ENCODE data around the gene PARD6B.
"Not testable (repeated sequence)": the region's sequence is repeated elsewhere in the genome, so short reads cannot be mapped to it uniquely, and the experiment has no call there.

Gene PARD6B

DNA sequence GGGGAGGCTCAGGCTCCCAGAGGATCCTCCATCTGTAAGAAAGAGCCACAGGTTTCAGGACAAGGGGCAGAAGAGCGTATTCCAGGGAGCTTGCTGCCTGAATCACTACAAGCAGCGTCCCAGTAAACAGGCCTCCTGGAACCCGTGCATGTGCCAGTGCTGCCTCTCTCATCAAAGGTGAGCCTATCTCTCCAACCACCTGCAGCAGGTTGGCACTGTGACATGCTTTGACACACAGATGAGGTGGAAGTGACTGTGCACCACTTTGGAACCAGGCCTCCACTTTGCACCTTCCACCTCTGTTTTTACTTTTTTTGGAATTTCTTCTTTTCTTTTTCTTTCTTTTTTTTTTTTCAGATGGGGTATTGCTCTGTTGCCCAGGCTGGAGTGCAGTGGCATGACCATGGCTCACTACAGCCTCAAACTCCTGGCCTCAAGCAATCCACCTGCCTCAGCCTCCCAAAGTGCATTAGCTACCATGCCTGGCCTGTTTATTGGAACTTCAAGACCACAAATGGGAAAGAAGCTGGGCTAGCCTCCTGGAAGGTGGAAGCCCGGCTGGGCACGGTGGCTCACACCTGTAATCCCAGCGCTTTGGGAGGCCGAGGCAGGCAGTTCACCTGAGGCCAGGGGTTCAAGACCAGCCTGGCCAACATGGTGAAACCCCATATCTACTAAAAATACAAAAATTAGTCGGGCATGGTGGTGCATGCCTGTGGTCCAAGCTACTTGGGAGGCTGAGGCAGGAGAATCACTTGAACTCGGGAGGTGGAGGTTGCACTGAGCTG is 27.5 kb upstream of the PARD6B start:
- DNase-seq (ENCODE audit: low read depth in 2 of 2), result not testable (repeated sequence)

DNA sequence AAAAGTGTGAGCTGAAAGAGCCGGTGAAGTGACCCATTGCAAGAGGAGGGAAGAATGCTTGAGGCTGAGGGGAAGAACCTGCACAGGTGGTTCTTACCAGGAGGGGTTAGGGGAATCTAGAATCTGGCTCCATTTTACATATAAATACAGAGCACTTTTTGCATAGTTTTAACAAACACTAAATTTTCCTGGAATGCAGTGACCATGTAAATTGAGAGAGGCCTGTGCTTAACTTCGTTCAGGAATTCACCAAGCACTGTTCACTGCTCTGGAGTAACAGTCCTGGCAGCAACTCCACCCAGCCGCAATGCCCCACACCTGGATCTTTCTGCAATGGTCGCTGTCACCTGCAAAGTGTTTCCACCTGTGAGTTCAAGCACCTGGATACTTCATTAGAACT is 26.9 kb upstream of the PARD6B start:
- DNase-seq (ENCODE audit: low read depth in 2 of 2), result no peak

DNA sequence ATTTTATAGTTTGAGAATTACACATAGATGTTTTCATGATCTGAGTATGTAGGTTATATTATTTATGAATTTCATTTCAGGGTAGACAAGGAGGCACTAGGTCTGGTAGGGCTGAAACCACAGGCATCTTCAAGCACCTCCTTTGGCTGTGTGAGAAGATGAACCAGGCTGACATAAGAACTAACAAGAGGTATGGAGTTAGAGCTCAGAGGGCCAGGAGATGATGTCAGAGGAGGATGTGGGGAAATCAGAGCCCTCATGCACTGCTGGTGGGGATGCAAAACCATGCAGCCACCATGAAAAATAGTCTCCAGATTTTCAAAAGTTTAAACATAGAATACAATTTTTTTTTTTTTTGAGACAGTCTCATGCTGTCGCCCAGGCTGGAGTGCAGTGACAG is 26.4 kb upstream of the PARD6B start:
- DNase-seq (ENCODE audit: low read depth in 2 of 2), result no peak

DNA sequence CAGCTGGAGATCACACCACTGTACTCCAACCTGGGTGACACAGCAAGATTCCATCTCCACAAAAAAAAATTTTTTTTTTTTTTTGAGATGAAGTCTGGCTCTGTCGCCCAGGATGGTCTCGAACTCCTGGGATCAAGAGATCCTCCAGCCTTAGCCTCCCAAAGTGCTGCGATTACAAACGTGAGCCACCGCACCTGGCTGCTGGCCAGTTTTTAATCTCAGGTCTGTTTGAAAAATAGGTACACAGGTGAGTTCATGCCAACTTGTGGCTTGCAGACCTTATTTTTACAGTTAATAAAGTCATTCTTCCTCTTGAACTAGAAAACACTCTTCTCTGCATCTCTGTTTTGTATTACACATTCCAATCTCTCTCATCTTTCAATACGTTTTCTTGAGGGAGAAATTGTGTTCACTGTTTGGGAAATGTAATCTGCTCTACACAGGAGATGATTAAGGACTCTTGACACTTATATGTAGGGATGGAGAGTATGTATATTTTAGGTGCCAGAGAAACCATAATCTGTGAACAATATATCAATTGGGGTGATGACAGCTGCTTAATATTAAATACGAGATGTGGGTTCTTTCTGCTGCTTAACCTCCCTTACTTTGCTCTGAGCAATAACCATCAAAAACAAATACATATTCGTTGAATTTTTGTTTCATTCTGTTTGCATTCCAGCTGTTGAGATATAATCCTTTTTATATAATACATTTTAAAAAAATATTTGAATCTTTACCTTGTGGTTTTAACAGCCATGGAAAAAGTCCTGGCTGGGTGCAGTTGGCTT is 22.3 kb upstream of the PARD6B start:
- no peak for DNase-seq (ENCODE audit: low read depth in 2 of 2)

DNA sequence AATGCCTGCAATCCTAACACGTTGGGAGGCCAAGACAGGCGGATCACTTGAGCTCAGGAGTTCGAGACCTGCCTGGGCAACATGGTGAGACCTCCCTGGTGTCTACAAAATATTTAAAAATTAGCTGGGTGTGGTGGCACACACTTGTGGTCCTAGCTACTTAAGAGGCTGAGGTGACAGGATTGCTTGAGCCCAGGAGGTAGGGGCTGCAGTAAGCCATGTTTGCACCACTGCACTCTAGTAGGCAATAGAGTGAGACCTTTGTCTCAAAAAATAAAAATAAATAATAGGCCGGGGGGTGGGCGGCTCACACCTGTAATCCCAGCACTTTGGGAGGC is 21.8 kb upstream of the PARD6B start:
- DNase-seq (ENCODE audit: low read depth in 2 of 2), result no peak

DNA sequence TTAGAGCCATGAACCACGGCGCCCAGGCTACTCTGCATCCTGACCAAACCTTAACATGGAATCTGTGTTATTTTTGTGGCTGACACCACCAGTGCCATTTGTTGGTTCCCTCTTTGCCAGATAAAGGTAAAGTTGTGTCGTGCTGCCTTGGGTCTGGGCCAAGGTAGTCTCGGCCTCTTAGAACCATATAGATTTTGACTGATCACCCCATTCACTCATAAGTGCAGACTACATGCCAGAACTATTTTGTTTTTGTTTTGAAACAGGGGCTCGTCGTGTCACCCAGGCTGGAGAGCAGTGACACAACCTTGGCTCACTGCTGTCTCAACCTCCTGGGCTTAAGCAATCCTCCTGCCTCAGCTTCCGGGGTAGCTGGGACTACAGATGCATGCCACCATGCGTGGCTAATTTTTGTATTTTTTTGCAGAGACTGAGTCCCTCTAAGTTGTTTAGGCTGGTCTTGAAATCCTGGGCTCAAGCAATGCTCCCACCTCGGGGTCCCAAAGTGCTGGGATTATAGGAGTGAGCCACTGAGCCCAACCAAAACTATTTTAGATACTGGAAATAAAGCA is 20.8 kb upstream of the PARD6B start:
- DNase-seq (ENCODE audit: low read depth in 2 of 2), result no peak

DNA sequence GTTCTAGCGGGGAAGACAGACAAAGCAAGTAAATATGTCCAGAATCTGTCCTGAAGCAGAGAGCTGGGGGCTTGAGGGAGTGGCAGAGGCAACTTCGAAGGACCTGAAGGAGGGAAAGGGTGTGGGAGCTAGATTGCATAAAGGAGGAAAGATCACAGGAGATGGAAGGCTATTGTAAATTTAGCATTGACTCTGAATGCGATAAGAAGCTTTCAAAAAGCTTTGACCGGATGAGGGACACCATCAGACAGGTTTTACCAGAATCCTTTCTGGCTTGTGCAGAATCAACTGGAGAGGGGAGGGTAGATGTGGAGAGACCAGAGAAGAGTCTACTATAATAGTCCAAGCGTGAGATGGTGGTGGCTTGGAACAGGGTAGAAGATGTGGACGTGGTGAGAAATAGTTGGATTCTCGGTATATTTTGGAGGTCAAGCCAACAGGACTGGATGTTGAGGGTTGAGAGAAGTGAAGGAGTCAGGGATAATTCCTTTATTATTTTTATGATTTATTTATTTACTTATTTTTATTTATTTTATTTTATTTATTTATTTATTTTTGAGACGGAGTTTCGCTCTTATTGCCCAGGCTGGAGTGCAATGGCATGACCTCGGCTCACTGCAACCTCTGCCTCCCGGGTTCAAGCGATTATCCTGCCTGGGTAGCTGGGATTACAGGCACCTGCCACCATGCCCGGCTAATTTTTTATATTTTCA is 20.1 kb upstream of the PARD6B start:
- no peak for DNase-seq (ENCODE audit: low read depth in 2 of 2)

DNA sequence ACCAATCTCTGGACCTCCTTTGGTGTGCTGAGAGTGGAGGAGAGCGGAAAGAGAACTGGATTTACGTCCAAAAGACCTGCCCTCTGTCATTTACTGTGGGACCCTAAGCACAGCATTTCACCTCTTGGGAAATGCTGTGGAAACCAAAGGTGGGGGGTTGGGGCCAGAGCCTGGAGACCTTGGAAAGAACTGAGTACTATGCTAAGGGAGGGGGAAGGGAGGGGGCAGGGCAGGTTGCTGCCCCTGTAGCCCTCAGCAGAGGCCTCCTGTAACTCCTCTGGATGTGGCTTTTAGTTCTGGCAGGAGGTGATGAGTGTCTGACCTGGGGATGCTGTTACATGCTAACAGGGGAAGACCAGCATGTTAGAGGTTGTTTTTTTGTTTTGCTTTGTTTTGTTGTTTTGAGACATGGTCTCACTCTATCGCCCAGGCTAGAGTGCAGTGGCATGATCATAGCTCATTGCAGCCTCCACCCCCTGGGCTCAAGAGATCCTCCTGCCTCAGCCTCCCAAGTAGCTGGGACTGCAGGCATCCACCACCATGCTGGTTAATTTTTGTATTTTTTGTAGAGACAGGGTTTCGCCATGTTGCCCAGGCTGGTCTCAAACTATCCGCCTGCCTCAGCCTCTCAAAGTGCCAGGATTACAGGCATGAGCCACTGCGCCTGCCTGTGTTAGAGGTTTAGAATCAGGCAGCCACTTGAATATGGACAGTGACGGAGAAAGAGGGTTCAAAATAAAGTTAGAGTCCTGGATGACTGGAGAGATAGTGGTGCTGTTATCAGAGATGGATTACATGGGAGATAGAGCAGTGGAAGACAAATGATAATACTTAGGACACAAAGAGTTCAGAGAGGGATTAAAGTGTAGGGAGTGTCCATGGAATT is 18.4 kb upstream of the PARD6B start:
- DNase-seq (ENCODE audit: low read depth in 2 of 2), result no peak

DNA sequence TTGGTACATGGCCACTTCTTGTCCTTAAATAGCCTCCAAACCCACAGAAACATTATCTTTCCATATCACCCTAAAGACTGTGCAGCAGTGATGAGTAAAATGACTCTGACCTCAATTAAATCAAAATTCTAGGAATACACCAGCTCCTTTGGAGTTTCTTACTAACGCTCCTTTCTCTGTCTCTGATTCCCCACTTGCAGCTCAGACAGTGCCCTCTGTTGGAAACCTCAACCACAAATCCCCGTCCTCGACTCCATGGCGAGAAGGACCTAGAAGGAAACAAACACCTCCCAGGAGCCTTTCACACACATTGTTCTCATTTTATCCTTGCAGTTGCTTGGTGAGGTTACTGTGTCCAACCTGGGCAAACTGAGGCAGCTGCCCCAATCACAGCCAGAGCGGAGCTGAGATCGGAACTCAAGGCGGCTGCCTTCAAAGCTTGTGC is 17.7 kb upstream of the PARD6B start:
- no peak for DNase-seq (ENCODE audit: low read depth in 2 of 2)

DNA sequence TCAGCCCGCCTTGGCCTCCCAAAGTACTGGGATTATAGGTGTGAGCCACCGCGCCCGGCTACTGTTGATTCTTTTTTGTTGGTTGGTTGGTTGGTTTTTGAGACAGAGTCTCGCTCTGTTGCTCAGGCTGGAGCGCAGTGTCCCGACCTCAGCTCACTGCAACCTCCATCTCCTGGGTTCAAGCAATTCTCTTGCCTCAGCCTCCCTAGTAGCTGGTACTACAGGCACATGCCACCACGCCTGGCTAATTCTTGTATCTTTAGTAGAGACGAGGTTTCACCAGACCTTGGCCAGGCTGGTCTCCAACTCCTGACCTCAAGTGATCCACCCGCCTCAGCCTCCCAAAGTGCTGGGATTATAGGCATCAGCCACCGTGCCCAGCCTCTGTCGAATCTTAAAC is 17.0 kb upstream of the PARD6B start:
- not testable (repeated sequence) for DNase-seq (ENCODE audit: low read depth in 2 of 2)

DNA sequence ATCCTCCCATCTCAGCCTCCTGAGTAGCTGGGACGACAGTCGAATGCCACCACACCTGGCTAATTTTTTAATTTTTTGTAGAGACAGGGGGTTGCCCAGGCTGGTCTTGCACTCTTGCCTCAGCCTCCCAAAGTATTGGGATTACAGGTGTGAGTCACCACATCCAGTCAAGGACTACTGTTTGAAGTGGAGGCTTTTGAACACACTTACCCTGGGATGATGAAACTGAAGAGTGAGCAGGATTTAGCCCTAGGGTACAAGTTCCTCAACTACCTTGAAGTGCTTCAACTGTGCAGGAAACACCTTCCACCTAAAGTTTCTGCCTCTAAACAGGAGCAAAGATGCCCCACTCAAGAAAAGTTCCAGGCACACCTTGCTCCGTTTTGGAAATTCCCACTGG is 15.7 kb upstream of the PARD6B start:
- no peak for DNase-seq (ENCODE audit: low read depth in 2 of 2)

DNA sequence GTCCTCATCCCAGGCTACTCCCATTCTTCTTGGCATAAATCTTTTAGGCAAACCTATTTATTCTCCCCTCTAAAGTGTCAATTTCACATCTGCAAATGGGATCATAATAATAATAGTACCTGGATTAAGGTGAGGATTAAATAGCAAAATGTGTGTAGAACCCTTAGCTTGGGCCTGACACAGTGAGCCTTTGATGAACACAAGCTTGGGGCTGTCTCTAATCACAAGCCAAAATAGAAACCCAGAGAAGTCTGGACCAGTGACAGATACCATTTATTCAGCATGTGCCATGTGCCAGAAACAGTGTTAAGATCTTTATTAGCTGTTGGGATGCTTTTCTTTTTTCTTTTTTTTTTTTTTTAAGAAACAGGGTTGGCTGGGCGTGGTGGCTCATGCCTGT is 14.9 kb upstream of the PARD6B start:
- DNase-seq (ENCODE audit: low read depth in 2 of 2), result no peak

DNA sequence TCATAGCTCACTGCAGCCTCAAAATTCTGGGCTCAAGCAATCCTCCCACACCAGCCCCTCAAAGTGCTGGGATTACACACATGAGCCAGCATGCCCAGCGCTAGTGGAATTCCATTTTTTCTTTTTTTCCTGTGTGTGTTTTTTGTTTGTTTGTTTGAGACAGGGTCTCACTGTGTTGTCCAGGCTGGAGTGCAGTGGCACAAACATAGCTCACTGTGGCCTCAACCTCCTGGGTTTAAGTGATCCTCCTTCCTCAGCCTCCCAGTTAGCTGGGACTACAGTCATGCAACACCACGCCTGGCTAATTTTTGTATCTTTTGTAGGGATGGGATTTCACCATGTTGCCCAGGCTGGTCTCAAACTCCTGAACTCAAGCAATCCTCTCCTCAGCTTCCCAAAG is 14.1 kb upstream of the PARD6B start:
- no peak for DNase-seq (ENCODE audit: low read depth in 2 of 2)

DNA sequence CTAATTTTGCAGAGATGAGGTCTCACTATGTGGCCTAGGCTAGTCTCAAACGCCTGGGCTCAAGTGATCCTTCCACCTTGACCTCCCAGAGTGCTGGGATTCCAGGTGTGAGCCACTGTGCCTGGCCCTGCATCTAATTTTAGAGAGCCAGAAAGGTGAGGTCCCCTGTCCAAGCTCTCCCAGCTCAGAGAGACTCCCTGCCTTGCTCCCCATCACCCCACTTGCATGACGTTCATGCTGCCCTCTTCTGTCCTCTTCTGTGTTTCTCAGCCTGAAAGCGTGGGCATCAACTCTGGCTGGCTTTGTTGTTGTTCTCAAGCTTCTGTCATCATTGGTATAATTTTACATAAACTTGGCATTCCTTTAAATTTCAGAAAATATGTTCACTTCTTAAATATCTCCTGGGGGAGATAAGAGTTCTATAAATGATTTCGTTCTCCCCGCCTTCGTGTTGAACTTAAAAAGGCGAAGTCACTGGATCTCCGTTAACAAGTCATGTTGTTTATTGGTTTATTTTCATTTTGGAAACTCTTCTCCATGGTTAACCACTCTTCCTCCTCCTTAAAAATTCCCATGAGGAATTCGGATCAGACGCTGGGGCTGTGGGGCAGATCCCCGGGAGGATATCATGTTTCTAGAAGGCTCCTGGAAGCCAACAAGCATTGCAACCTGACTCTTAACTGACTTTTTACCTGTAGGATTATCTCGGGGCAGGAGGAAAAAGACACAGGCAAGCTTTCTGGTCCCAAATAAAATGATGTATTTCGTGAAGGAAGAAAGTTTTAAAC is 13.2 kb upstream of the PARD6B start:
- DNase-seq (ENCODE audit: low read depth in 2 of 2), result no peak

DNA sequence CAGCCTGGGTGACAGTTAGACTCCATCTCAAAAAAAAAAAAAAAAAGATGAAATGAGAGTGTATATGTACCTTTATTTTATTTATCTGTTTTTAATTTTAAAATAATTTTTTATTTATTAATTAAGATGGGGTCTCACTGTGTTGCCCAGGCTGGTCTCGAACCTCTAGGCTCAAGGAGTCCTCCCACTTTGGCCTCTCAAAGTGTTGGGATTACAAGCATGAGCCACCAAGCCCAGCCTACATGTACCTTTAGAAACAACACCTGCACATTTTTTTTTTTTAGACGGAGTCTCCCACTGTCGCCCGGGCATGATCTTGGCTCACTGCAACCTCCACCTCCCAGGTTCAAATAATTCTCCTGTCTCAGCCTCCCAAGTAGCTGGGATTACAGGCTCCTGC is 12.1 kb upstream of the PARD6B start:
- no peak for DNase-seq (ENCODE audit: low read depth in 2 of 2)

DNA sequence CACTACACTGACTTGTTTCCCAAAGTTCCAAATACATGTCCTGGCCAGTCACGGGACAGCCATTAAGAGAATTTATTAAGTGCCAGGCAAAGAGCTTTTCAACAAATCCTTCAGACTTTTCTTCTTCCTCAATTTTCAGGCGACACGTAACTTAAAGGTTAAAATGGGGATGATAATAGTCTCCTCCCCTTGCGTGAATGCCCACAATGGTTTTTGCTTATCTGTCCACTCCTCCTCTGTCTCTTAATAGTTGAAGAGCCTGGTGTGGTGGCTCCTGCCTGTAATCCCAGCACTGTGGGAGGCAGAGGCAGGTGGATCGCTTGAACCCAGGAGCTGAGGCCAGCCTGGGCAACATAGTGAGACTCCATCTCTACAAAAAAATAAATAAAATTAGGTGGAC is 11.4 kb upstream of the PARD6B start:
- no peak for DNase-seq (ENCODE audit: low read depth in 2 of 2)

DNA sequence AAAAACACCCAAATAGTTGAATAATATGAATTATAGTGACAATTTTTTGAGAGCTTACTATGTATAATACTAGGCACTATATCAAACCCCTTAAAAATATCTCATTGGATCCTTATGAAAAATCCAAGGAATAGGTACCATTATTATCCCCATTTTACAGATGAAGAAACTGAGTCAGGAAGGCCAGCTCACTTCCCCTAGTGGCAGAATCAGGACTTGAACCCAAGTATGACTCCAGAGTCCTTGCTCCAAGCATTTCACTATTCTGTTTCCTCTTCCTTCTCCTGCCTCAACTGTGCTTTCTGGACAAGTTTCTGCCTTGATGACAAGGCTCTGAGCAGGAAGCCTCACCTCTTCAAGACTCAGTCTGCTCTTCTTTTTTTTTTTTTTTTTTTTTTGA is 10.8 kb upstream of the PARD6B start:
- DNase-seq (ENCODE audit: low read depth in 2 of 2), result no peak

DNA sequence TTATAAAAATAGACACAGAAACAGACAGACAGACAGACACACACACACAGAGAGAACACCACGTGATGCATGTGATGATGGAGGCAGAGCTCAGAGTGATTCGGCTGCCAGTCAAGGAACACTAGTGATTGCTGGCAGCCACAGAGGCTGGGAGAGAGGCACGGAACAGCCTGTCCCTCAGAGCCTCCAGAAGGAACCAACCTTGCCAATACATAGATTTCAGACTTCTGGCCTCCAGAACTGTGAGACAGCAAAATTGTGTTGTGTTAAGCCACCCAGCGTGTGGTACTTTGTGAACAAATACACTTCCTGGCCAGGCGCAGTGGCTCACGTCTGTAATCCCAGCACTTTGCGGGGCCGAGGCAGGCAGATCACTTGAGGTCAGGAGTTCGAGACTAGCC is 9.5 kb upstream of the PARD6B start:
- DNase-seq (ENCODE audit: low read depth in 2 of 2), result no peak

DNA sequence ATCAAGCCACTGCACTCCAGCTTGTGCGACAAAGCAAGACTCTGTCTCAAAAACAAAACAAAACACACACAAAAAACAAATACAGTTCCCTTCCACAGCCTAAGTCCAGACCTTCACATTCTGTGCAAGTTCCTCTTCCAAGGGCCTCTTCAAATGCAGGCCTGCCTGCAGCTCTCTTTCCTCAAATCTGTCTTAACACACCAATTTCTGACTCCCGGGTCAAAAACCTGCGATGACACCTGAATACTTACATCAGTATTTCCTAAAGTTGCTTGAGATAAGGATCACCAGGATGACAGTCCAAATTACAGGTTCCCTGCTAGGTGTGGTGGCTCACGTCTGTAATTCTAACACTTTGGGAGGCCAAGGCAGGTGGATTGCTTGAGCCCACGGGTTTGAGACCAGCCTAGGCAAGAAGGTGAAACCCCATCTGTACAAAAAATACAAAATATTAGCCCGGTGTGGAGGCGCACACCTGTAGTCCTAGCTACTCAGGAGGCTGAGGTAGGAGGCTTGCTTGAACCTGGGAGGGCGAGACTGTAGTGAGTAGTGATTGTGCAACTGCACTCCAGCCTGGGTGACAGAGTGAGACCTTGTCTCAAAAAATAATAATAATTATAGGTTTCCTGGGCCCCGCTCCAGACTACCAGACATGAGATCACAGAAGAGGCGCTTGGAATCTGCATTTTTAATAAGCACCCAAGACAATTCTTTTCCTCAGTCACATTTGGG is 8.8 kb upstream of the PARD6B start:
- DNase-seq (ENCODE audit: low read depth in 2 of 2), result no peak

DNA sequence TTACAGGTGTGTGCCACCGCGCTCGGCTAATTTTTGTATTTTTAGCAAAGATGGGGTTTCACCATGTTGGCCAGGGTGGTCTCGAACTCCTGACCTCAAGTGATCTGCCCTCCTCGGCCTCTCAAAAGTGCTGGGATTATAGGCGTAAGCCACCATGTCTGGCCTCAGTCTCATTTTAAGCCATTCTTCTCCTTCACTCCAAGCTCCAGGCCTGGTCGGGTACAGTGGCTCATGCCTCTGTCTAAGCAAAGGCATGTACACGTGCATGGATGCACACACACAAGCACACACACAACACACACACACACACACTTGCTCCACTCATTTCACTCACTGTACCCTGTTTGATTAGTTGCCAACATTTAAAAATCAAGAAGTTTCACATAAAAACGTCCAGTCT is 7.7 kb upstream of the PARD6B start:
- DNase-seq (ENCODE audit: low read depth in 2 of 2), result no peak

All from stimulated activated CD4-positive, alpha-beta T cell treated with anti-CD3 and anti-CD28 coated beads, Interleukin-12 subunit alpha, Interleukin-12 subunit beta, amount 100 ng/mL, for 24 hours (primary cell).